ENCODE results near the gene CD82.

The CD82 gene

GRCh38 chr11:44611687-44612434 is 46.4 kb downstream of the CD82 start:
- in situ Hi-C loops (cut with HindIII; ENCODE audit: low sequenced_read_pairs), result no loop called here
- no peak for TF ChIP-seq CTCF (IDR thresholded peaks at IDR 0.05; ENCODE audit: low read depth, low read length, missing control alignments)
- no peak overlapping the region for H3K4me3 ChIP-seq (ENCODE audit: low read depth, low read length)
- no peak for DNase-seq (ENCODE audit: low read depth)

DNA sequence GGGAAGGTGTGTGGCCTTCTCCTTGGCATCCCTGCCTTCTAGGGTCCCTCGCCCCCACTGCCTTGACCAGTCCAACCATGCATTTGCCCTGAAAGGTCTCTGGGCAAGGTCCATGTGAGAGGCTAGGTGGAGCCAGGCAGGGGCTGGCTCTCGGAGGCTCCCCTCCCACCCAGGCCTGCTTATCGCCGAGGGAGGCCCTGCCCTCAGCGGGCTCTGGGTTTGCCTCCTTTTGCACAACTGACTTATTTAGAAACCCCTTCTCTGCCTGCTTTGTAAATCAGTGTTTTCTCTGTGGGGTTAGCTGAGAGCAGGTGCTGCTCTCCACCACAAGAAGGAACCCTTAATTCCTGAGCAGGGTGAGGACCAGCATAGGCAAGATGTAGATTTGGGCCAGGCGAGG is 47.7 kb downstream of the CD82 start:
- in situ Hi-C loops (cut with HindIII; ENCODE audit: low sequenced_read_pairs), result no loop called here
- H3K4me3 ChIP-seq (ENCODE audit: low read depth, low read length), result no peak overlapping the region
- DNase-seq (ENCODE audit: low read depth), result no peak
- TF ChIP-seq CTCF (IDR thresholded peaks at IDR 0.05; ENCODE audit: low read depth, low read length, missing control alignments), result no peak

GRCh38 chr11:44614281-44614775 is 48.9 kb downstream of the CD82 start:
- no peak for DNase-seq (ENCODE audit: low read depth)
- TF ChIP-seq CTCF (IDR thresholded peaks at IDR 0.05; ENCODE audit: low read depth, low read length, missing control alignments), result no peak
- in situ Hi-C loops (cut with HindIII; ENCODE audit: low sequenced_read_pairs), result no loop called here
- H3K4me3 ChIP-seq (ENCODE audit: low read depth, low read length), result no peak overlapping the region

- TF ChIP-seq CTCF (IDR thresholded peaks at IDR 0.05; ENCODE audit: low read depth, low read length, missing control alignments), result no peak
- in situ Hi-C loops (cut with HindIII; ENCODE audit: low sequenced_read_pairs), result no loop called here
- DNase-seq (ENCODE audit: low read depth), result no peak
- H3K4me3 ChIP-seq (ENCODE audit: low read depth, low read length), result no peak overlapping the region
Observed at GRCh38 chr11:44615041-44615755, 49.7 kb downstream of the CD82 start.

GRCh38 chr11:44615913-44616791 is 50.7 kb downstream of the CD82 start:
- TF ChIP-seq CTCF (IDR thresholded peaks at IDR 0.05; ENCODE audit: low read depth, low read length, missing control alignments), result no peak
- in situ Hi-C loops (cut with HindIII; ENCODE audit: low sequenced_read_pairs), result no loop called here
- no peak overlapping the region for H3K4me3 ChIP-seq (ENCODE audit: low read depth, low read length)
- no peak for DNase-seq (ENCODE audit: low read depth)
